IPS-18a (cell line): Measurements from ENCODE around the gene LRP2BP.

ENCODE experiments used
- H3K27ac ChIP-seq: one replicate; pipeline ENCODE4 v1.5.1; 2013; ENCODE audit warnings: low read length
- H3K27me3 ChIP-seq: one replicate; pipeline ENCODE4 v1.6.1; 2013; ENCODE audit warnings: mild to moderate bottlenecking, low read length; ENCODE audit not compliant: control insufficient read depth, insufficient read depth
- H3K36me3 ChIP-seq: one replicate; pipeline ENCODE4 v1.6.1; 2013; ENCODE audit warnings: low read depth, low read length; ENCODE audit not compliant: control insufficient read depth
- H3K4me1 ChIP-seq: one replicate; pipeline ENCODE4 v1.6.1; 2013; ENCODE audit warnings: low read depth, low read length; ENCODE audit not compliant: control insufficient read depth
- H3K4me3 ChIP-seq: one replicate; pipeline ENCODE4 v1.5.1; 2013; ENCODE audit warnings: low read length
- H3K9ac ChIP-seq: one replicate; pipeline ENCODE4 v1.6.1; 2013; ENCODE audit warnings: mild to moderate bottlenecking, low read length, moderate library complexity
- H3K9me3 ChIP-seq: one replicate; pipeline ENCODE4 v1.6.1; 2013; ENCODE audit warnings: low read depth, low read length; ENCODE audit not compliant: control insufficient read depth

Gene LRP2BP

GRCh38 chr4:185392156-185392555 is 3.6 kb downstream of the LRP2BP start:
- Histone ChIP-seq H3K27me3 (peaks cover 14% of the 10 kb centered on the region), H3K27ac (no peak overlapping the region), H3K9ac (no peak overlapping the region), H3K4me1 (peaks cover 1% of the 10 kb centered on the region), H3K9me3 (no peaks in the 10 kb centered on the region), H3K36me3 (no peaks in the 10 kb centered on the region), H3K4me3 (no peak overlapping the region)

- Histone ChIP-seq H3K4me1 (no peaks in the 10 kb centered on the region), H3K27ac (no peak overlapping the region), H3K27me3 (peaks cover 14% of the 10 kb centered on the region), H3K9me3 (no peaks in the 10 kb centered on the region), H3K9ac (no peak overlapping the region), H3K36me3 (no peaks in the 10 kb centered on the region), H3K4me3 (no peak overlapping the region)
Observed at GRCh38 chr4:185390941-185391340, 4.8 kb downstream of the LRP2BP start.

- no peaks in the 10 kb centered on the region for H3K4me1 ChIP-seq
- no peak overlapping the region for H3K4me3 ChIP-seq
- H3K27me3 ChIP-seq: no peaks in the 10 kb centered on the region
- H3K9ac ChIP-seq: no peak overlapping the region
- no peaks in the 10 kb centered on the region for H3K9me3 ChIP-seq
- no peaks in the 10 kb centered on the region for H3K36me3 ChIP-seq
- H3K27ac ChIP-seq: no peak overlapping the region
Observed at GRCh38 chr4:185387957-185388356, 7.8 kb downstream of the LRP2BP start.

GRCh38 chr4:185384930-185385331 is 10.8 kb downstream of the LRP2BP start:
- Histone ChIP-seq H3K4me1 (no peaks in the 10 kb centered on the region), H3K9ac (no peak overlapping the region), H3K27ac (no peak overlapping the region), H3K27me3 (no peaks in the 10 kb centered on the region), H3K4me3 (no peak overlapping the region), H3K9me3 (peaks cover 5% of the 10 kb centered on the region), H3K36me3 (no peaks in the 10 kb centered on the region)

GRCh38 chr4:185384061-185384460 is 11.7 kb downstream of the LRP2BP start:
- no peak overlapping the region for H3K4me3 ChIP-seq

GRCh38 chr4:185383451-185383850 is 12.3 kb downstream of the LRP2BP start:
- H3K9me3 ChIP-seq: peaks cover 5% of the 10 kb centered on the region
- H3K4me3 ChIP-seq: no peak overlapping the region
- H3K27ac ChIP-seq: no peak overlapping the region
- H3K27me3 ChIP-seq: no peaks in the 10 kb centered on the region
- H3K4me1 ChIP-seq: no peaks in the 10 kb centered on the region
- H3K9ac ChIP-seq: no peak overlapping the region
- H3K36me3 ChIP-seq: no peaks in the 10 kb centered on the region

More at GRCh38 chr4:185384061-185384460, 11.7 kb downstream of the LRP2BP start:
- Histone ChIP-seq H3K4me1 (no peaks in the 10 kb centered on the region), H3K9me3 (peaks cover 5% of the 10 kb centered on the region), H3K27ac (no peak overlapping the region), H3K9ac (no peak overlapping the region), H3K36me3 (no peaks in the 10 kb centered on the region), H3K27me3 (no peaks in the 10 kb centered on the region)

- Histone ChIP-seq H3K9ac (no peak overlapping the region), H3K36me3 (no peaks in the 10 kb centered on the region), H3K4me3 (no peak overlapping the region), H3K27ac (no peak overlapping the region), H3K9me3 (peaks cover 5% of the 10 kb centered on the region), H3K27me3 (no peaks in the 10 kb centered on the region), H3K4me1 (no peaks in the 10 kb centered on the region)
Observed at GRCh38 chr4:185382754-185383153, 13.0 kb downstream of the LRP2BP start.

- Histone ChIP-seq H3K36me3 (no peaks in the 10 kb centered on the region), H3K4me1 (no peaks in the 10 kb centered on the region), H3K27me3 (no peaks in the 10 kb centered on the region), H3K9ac (no peak overlapping the region), H3K9me3 (peaks cover 5% of the 10 kb centered on the region), H3K27ac (no peak overlapping the region), H3K4me3 (no peak overlapping the region)
Observed at GRCh38 chr4:185381288-185382196, 14.2 kb downstream of the LRP2BP start.

- peaks cover 5% of the 10 kb centered on the region for H3K9me3 ChIP-seq
- H3K27ac ChIP-seq: no peak overlapping the region
- H3K4me3 ChIP-seq: no peak overlapping the region
- H3K27me3 ChIP-seq: no peaks in the 10 kb centered on the region
- H3K9ac ChIP-seq: no peak overlapping the region
- H3K36me3 ChIP-seq: no peaks in the 10 kb centered on the region
- no peaks in the 10 kb centered on the region for H3K4me1 ChIP-seq
Observed at GRCh38 chr4:185380320-185380719, 15.4 kb downstream of the LRP2BP start.

- Histone ChIP-seq H3K27ac (no peak overlapping the region), H3K36me3 (no peaks in the 10 kb centered on the region), H3K9me3 (peaks cover 5% of the 10 kb centered on the region), H3K4me1 (no peaks in the 10 kb centered on the region), H3K9ac (no peak overlapping the region), H3K4me3 (no peak overlapping the region), H3K27me3 (no peaks in the 10 kb centered on the region)
Observed at GRCh38 chr4:185379326-185380295, 16.1 kb downstream of the LRP2BP start.

- H3K27me3 ChIP-seq: no peaks in the 10 kb centered on the region
- no peak overlapping the region for H3K9ac ChIP-seq
- H3K27ac ChIP-seq: no peak overlapping the region
- no peaks in the 10 kb centered on the region for H3K4me1 ChIP-seq
- H3K36me3 ChIP-seq: no peaks in the 10 kb centered on the region
- peaks cover 5% of the 10 kb centered on the region for H3K9me3 ChIP-seq
- no peak overlapping the region for H3K4me3 ChIP-seq
Observed at GRCh38 chr4:185378264-185378663, 17.5 kb downstream of the LRP2BP start.
